Activated CD8-positive, alpha-beta memory T cell treated with anti-CD3 and anti-CD28 coated beads, Interleukin-2, amount 10 ng/mL, durations not matched to agents 7 days and 5 days (primary cell): ENCODE data around the gene CNPY1. TPM values are rescaled to one million over a fixed set of nuclear protein-coding genes. Genes with fewer than 3 reads are reported as not detected.
"Not testable (repeated sequence)": the region's sequence is repeated elsewhere in the genome, so short reads cannot be mapped to it uniquely, and the experiment has no call there.

Experiments used
- ATAC-seq: fragments of 150-1000 bp; cut with Tn5 transposase; one replicate; pipeline ENCODE4 v1.10.0; 2021; ENCODE audit warnings: moderate library complexity
- CTCF ChIA-PET: fragments of 350-600 bp; sonication (Branson Sonifier 250); formaldehyde crosslinking; loops from one replicate; lab custom pipeline; 2021; ENCODE audit warnings: antibody characterized with exemption; lab: Charles Lee
- DNase-seq: peaks from one replicate; pipeline ENCODE4 v3.0.0-alpha.2; 2020
- H3K27ac Mint-ChIP-seq: one replicate; pipeline ENCODE4 v1.8.0; 2021; ENCODE audit warnings: mild to moderate bottlenecking, mixed read lengths
- H3K27me3 Mint-ChIP-seq: one replicate; pipeline ENCODE4 v1.8.0; 2021; ENCODE audit warnings: mixed read lengths
- H3K36me3 Mint-ChIP-seq: one replicate; pipeline ENCODE4 v1.8.0; 2021; ENCODE audit warnings: mild to moderate bottlenecking, mixed read lengths
- H3K4me1 Mint-ChIP-seq: one replicate; pipeline ENCODE4 v1.8.0; 2021; ENCODE audit warnings: mixed read lengths
- H3K4me3 Mint-ChIP-seq: one replicate; pipeline ENCODE4 v1.8.0; 2021; ENCODE audit warnings: mild to moderate bottlenecking, moderate library complexity, mixed read lengths
- H3K9me3 Mint-ChIP-seq: one replicate; pipeline ENCODE4 v1.8.0; 2022; ENCODE audit warnings: low read depth, mixed read lengths
- total RNA-seq, 2 experiments: library from RNA; stranded (reverse); gene quantifications; one replicate each; pipeline ENCODE4 v1.2.3, GENCODE V29; 2021

CNPY1 gene
- total RNA-seq, 2 experiments from 2014 or later = not detected

DNA sequence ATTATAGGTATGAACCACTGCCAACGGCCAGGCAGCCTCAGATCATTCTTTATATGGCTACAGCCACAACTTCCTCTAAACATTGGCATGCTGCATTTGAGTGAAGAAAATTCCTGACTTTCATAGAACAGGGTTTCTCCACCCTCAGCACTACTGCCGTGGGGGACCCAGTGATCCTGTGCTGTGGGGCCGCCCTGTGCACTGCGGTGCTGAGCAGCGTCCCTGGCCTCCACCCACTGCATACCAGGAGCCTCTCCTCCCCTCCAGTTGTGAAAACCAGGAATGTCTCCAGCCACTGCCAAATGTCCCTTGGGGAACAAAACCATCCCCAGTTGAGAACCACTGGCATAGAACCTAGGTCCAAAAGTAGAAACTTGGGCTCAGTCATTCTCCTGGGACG, 15.8 kb downstream of the CNPY1 start:
- H3K4me3 Mint-ChIP-seq = no peak overlapping the region
- H3K27me3 Mint-ChIP-seq = peaks cover 63% of the 10 kb centered on the region
- H3K27ac Mint-ChIP-seq = no peak overlapping the region
- DNase-seq (no peak), ATAC-seq (no peak)
- H3K9me3 Mint-ChIP-seq = no peaks in the 10 kb centered on the region
- H3K36me3 Mint-ChIP-seq = no peaks in the 10 kb centered on the region
- CTCF ChIA-PET = interaction anchor here (1.4 kb wide), 1 partner anchor 22 kb away, joined by 3 read pairs; no protein-coding TSS in a partner anchor
- H3K4me1 Mint-ChIP-seq = peaks cover 9% of the 10 kb centered on the region

DNA sequence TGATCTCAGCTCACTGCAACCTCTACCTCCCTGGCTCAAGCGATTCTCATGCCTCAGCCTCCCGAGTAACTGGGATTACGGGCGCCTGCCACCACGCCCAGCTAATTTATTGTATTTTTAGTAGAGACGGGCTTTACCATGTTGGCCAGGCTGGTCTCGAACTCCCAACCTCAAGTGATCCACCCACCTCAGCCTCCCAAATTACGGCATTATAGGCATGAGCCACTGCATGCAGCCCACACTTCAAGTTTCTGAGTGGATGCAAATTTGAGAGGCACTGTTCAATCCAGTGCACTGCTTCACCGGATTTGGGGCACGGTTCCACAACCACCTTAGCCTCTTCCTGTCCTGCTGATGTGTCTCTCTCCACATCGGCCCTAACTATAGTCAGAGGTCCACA, 16.5 kb downstream of the CNPY1 start:
- Mint-ChIP-seq H3K9me3 (no peaks in the 10 kb centered on the region), H3K4me1 (peaks cover 9% of the 10 kb centered on the region), H3K27ac (no peak overlapping the region), H3K36me3 (no peaks in the 10 kb centered on the region), H3K27me3 (peaks cover 62% of the 10 kb centered on the region), H3K4me3 (no peak overlapping the region)
- CTCF ChIA-PET = no interaction called here
- no peak for DNase-seq
- ATAC-seq = no peak

- CTCF ChIA-PET = no interaction called here
- peaks cover 9% of the 10 kb centered on the region for H3K4me1 Mint-ChIP-seq
Measured at GRCh38 chr7:155529346-155529745, 17.0 kb downstream of the CNPY1 start.

GRCh38 chr7:155527664-155528063, 18.7 kb downstream of the CNPY1 start:
- Mint-ChIP-seq H3K27me3 (peaks cover 46% of the 10 kb centered on the region), H3K36me3 (no peaks in the 10 kb centered on the region), H3K27ac (no peak overlapping the region), H3K9me3 (no peaks in the 10 kb centered on the region), H3K4me3 (no peak overlapping the region), H3K4me1 (peaks cover under 1% of the 10 kb centered on the region)
- peak; percentile 15 for DNase-seq
- no peak for ATAC-seq
- CTCF ChIA-PET = no interaction called here

More at GRCh38 chr7:155529346-155529745, 17.0 kb downstream of the CNPY1 start:
- DNase-seq (no peak), ATAC-seq (no peak)
- Mint-ChIP-seq H3K27me3 (peaks cover 57% of the 10 kb centered on the region), H3K27ac (no peak overlapping the region), H3K9me3 (no peaks in the 10 kb centered on the region), H3K4me3 (no peak overlapping the region), H3K36me3 (no peaks in the 10 kb centered on the region)

DNA sequence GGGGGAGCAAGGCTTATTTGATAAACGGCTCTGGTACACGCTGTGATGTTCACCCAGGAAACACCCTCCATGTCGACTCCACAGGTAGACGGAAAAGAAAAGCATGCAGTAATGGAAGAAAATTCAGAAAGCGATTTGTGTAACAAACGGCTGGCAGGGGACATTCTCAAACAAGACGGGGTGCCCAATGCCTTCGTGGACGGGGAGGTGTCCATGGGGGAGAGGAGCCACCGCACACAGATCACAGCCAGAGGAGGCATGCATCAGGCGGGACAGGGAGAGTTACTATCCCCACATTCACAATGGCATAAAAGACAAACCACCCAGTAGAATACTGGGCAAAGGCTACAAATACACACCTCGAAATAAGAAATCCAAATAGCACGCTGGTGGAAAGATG, 20.1 kb downstream of the CNPY1 start:
- CTCF ChIA-PET = no interaction called here
- H3K4me3 Mint-ChIP-seq = no peak overlapping the region
- ATAC-seq = no peak
- H3K27me3 Mint-ChIP-seq = peaks cover 35% of the 10 kb centered on the region
- no peaks in the 10 kb centered on the region for H3K4me1 Mint-ChIP-seq
- no peak overlapping the region for H3K27ac Mint-ChIP-seq
- H3K36me3 Mint-ChIP-seq = no peaks in the 10 kb centered on the region
- peak; percentile 22 for DNase-seq
- H3K9me3 Mint-ChIP-seq = no peaks in the 10 kb centered on the region

DNA sequence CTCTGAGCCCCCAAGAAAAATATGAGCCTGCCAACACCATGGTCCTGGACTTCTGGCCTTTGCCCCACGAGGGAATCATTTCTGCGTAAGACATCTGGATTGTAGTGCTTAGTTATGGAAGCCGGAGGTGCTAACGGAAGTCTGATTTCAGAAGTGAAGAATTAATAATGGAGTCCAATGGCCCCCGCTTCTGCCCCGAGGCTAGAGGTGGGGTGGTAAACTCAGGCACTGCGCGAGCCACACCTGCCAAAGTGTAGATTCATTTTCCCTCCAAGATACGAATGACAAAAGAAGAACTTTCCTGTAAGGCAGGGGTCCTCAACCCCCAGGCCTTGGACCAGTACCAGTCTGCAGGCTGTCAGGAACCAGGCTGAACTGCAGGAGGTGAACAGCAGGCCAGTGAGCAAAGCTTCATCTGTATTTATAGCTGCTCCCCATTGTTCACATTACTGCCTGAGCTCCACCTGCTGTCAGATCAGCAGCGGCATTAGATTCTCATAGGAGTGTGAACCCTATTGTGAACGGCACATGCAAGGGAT, 22.3 kb downstream of the CNPY1 start:
- Mint-ChIP-seq H3K4me1 (no peaks in the 10 kb centered on the region), H3K4me3 (no peak overlapping the region), H3K27me3 (peaks cover 33% of the 10 kb centered on the region), H3K27ac (no peak overlapping the region), H3K9me3 (no peaks in the 10 kb centered on the region), H3K36me3 (no peaks in the 10 kb centered on the region)
- DNase-seq = no peak
- CTCF ChIA-PET = interaction anchor here (1.6 kb wide), 1 partner anchor 144 kb away, joined by 8 read pairs; no protein-coding TSS in a partner anchor
- no peak for ATAC-seq

GRCh38 chr7:155523168-155523675, 23.1 kb downstream of the CNPY1 start:
- Mint-ChIP-seq H3K4me3 (no peak overlapping the region), H3K4me1 (no peaks in the 10 kb centered on the region), H3K27ac (no peak overlapping the region), H3K27me3 (peaks cover 33% of the 10 kb centered on the region), H3K36me3 (no peaks in the 10 kb centered on the region), H3K9me3 (no peaks in the 10 kb centered on the region)
- no peak for DNase-seq
- no peak for ATAC-seq
- CTCF ChIA-PET = no interaction called here

DNA sequence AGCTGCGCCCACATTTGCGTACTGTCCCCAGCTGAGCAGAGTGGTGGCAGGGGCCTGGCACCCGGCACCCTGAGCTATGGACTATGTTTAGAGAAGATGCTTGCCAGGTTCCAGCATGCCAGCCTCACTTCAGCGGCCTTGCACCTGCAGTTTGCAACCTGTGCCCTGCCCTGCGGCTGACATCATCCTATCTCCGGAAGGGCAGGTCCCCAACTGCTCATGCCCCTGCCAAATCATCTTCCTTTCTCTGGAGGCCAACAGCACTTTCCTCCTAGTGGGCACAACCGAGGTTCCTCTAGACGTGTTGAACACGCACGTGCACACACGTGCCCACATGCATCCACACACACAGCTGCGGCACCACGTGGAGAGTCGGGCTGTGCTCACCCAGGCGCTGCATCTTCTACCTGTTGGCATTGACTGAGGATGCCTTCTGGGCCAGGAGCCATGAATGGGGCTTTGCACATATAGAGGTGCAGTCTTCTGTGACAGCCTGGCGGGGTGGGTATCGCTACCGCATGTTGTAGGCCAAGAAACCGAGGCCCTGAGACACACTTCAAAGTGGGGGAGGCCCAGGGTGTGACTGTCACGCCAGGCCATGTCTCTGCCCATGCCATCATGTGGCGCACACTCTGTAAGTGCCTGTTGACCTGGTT, 24.5 kb downstream of the CNPY1 start:
- CTCF ChIA-PET = no interaction called here
- no peak for ATAC-seq
- H3K9me3 Mint-ChIP-seq = no peaks in the 10 kb centered on the region
- DNase-seq = no peak
- no peaks in the 10 kb centered on the region for H3K36me3 Mint-ChIP-seq
- no peak overlapping the region for H3K27ac Mint-ChIP-seq
- H3K4me3 Mint-ChIP-seq = no peak overlapping the region
- peaks cover 43% of the 10 kb centered on the region for H3K27me3 Mint-ChIP-seq
- no peaks in the 10 kb centered on the region for H3K4me1 Mint-ChIP-seq

- H3K27me3 Mint-ChIP-seq = peaks cover 43% of the 10 kb centered on the region
- H3K4me3 Mint-ChIP-seq = no peak overlapping the region
- H3K4me1 Mint-ChIP-seq = no peaks in the 10 kb centered on the region
- no peaks in the 10 kb centered on the region for H3K36me3 Mint-ChIP-seq
- no peak overlapping the region for H3K27ac Mint-ChIP-seq
- no peak for ATAC-seq
- no peak for DNase-seq
- CTCF ChIA-PET = interaction anchor here (0.7 kb wide), 1 partner anchor 322 kb away, joined by 4 read pairs; no protein-coding TSS in a partner anchor
- no peaks in the 10 kb centered on the region for H3K9me3 Mint-ChIP-seq
Measured at GRCh38 chr7:155521007-155521742, 25.2 kb downstream of the CNPY1 start.

DNA sequence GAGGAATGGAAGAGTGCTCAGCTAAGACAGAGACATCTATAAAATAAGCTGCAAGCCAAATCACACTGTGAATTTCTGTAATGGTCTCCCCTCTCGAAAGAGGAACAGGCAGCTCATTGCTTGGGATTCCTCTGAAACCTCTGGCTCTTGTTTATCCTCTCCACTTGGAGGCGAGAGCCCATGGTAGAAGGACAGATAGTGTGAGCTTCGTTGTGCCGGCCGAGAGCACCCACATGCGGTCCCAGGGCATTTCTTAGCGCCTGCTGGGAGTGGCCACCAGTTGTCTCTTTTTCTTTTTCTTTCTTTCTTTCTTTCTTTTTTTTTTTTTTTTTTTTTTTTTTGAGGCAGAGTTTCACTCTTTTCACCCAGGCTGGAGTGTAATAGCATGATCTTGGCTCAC, 26.2 kb downstream of the CNPY1 start:
- DNase-seq = no peak
- Mint-ChIP-seq H3K27me3 (peaks cover 42% of the 10 kb centered on the region), H3K4me1 (no peaks in the 10 kb centered on the region), H3K9me3 (no peaks in the 10 kb centered on the region), H3K4me3 (no peak overlapping the region), H3K27ac (no peak overlapping the region), H3K36me3 (no peaks in the 10 kb centered on the region)
- CTCF ChIA-PET = interaction anchor here (0.7 to 1.0 kb wide), 4 partner anchors 118 to 323 kb away, joined by 3 to 4 read pairs (median 3); no protein-coding TSS in a partner anchor
- ATAC-seq = no peak

- peaks cover 40% of the 10 kb centered on the region for H3K27me3 Mint-ChIP-seq
- H3K4me3 Mint-ChIP-seq, H3K9me3 Mint-ChIP-seq, H3K36me3 Mint-ChIP-seq, ATAC-seq, H3K27ac Mint-ChIP-seq, DNase-seq, H3K4me1 Mint-ChIP-seq: not testable (repeated sequence)
- CTCF ChIA-PET = interaction anchor here (1.0 kb wide), 1 partner anchor 139 kb away, joined by 3 read pairs; no protein-coding TSS in a partner anchor
Measured at GRCh38 chr7:155519358-155519757, 27.0 kb downstream of the CNPY1 start.

- DNase-seq (no peak), ATAC-seq (no peak)
- H3K9me3 Mint-ChIP-seq = no peaks in the 10 kb centered on the region
- H3K36me3 Mint-ChIP-seq = no peaks in the 10 kb centered on the region
- CTCF ChIA-PET = no interaction called here
- no peak overlapping the region for H3K4me3 Mint-ChIP-seq
- H3K4me1 Mint-ChIP-seq = no peaks in the 10 kb centered on the region
- peaks cover 44% of the 10 kb centered on the region for H3K27me3 Mint-ChIP-seq
- H3K27ac Mint-ChIP-seq = no peak overlapping the region
Measured at GRCh38 chr7:155518633-155519032, 27.7 kb downstream of the CNPY1 start.

GRCh38 chr7:155517969-155518368, 28.4 kb downstream of the CNPY1 start:
- DNase-seq (no peak), ATAC-seq (no peak)
- no peak overlapping the region for H3K4me3 Mint-ChIP-seq
- no peaks in the 10 kb centered on the region for H3K36me3 Mint-ChIP-seq
- CTCF ChIA-PET = no interaction called here
- no peaks in the 10 kb centered on the region for H3K4me1 Mint-ChIP-seq
- H3K27me3 Mint-ChIP-seq = peaks cover 47% of the 10 kb centered on the region
- no peak overlapping the region for H3K27ac Mint-ChIP-seq
- no peaks in the 10 kb centered on the region for H3K9me3 Mint-ChIP-seq
